NOMO-1 treated with DMSO at 0.1 percent for 48 hours (cell line): Measurements from ENCODE around the gene C19orf73.
A peak's percentile ranks its signal among the peaks of the same experiment; 100 is the strongest.
"Not testable (repeated sequence)": the region's sequence is repeated elsewhere in the genome, so short reads cannot be mapped to it uniquely, and the experiment has no call there.

Experiments
- DNase-seq: peaks from one replicate; lab custom pipeline; 2025; ENCODE audit not compliant: unreplicated experiment; lab: John Stamatoyannopoulos, UW

Gene C19orf73

GRCh38 chr19:49103331-49104085 is 15.4 kb downstream of the C19orf73 start:
- DNase-seq = no peak

- no peak for DNase-seq
Observed at GRCh38 chr19:49102303-49102702, 16.6 kb downstream of the C19orf73 start.

- DNase-seq = no peak
Observed at GRCh38 chr19:49101160-49101559, 17.8 kb downstream of the C19orf73 start.

- no peak for DNase-seq
Observed at GRCh38 chr19:49098795-49099194, 20.1 kb downstream of the C19orf73 start.

- DNase-seq = peak; percentile 71
Observed at GRCh38 chr19:49097453-49098288, 21.3 kb downstream of the C19orf73 start.

- DNase-seq = no peak
Observed at GRCh38 chr19:49094505-49095482, 24.1 kb downstream of the C19orf73 start.

GRCh38 chr19:49092686-49093085 is 26.3 kb downstream of the C19orf73 start:
- no peak for DNase-seq

- no peak for DNase-seq
Observed at GRCh38 chr19:49091391-49092038, 27.4 kb downstream of the C19orf73 start.

- no peak for DNase-seq
Observed at GRCh38 chr19:49086296-49086695, 32.6 kb downstream of the C19orf73 start.

- DNase-seq = no peak
Observed at GRCh38 chr19:49085868-49086232, 33.1 kb downstream of the C19orf73 start.

- DNase-seq = peak; percentile 99
Observed at GRCh38 chr19:49085020-49085867, 33.7 kb downstream of the C19orf73 start, which contains the start of gene SNRNP70. TSS of gene SNRNP70 (plus strand) at chr19:49085451. CDS start at chr19:49086415, 964 bp downstream.

- no peak for DNase-seq
Observed at GRCh38 chr19:49084206-49085019, 34.5 kb downstream of the C19orf73 start.

- DNase-seq = no peak
Observed at GRCh38 chr19:49081273-49081672, 37.7 kb downstream of the C19orf73 start.

GRCh38 chr19:49080392-49080791 is 38.6 kb downstream of the C19orf73 start:
- no peak for DNase-seq

- not testable (repeated sequence) for DNase-seq
Observed at GRCh38 chr19:49074869-49075268, 44.1 kb downstream of the C19orf73 start.

GRCh38 chr19:49073514-49074378 is 45.2 kb downstream of the C19orf73 start:
- DNase-seq = peak; percentile 18

GRCh38 chr19:49071860-49072547 is 46.9 kb downstream of the C19orf73 start:
- DNase-seq = no peak
